ENCODE results near the gene TSHR. TPM values are rescaled to one million over a fixed set of nuclear protein-coding genes. Genes with fewer than 3 reads are reported as not detected.

The TSHR gene
- total RNA-seq, 6 donors from 2014 or later = 1.4 TPM; not detected in 5

- DNase-seq = peak in 1 of 2 donors; percentile 47
Observed at GRCh38 chr14:81162941-81163340, 207.5 kb downstream of the TSHR start.

GRCh38 chr14:81164167-81164774, 208.8 kb downstream of the TSHR start:
- no peaks in the 10 kb centered on the region for H3K27me3 ChIP-seq
- H3K4me1 ChIP-seq = peaks cover 2 to 12% (median 5%) of the 10 kb centered on the region in 4 donors
- no peak overlapping the region for H3K4me3 ChIP-seq
- H3K36me3 ChIP-seq = no peaks in the 10 kb centered on the region
- TF ChIP-seq CTCF (IDR thresholded peaks at IDR 0.05) = peak; percentile 44 to 81 (median 62)
- no peak for TF ChIP-seq POLR2AphosphoS5 (IDR thresholded peaks at IDR 0.05)
- no peaks in the 10 kb centered on the region for H3K9me3 ChIP-seq
- DNase-seq (peak in 1 of 2 donors; percentile 82), ATAC-seq (ENCODE audit: low FRiP score in 2 of 2) (peak; percentile 84 to 89)
- 0 to 8% methylated on average over 1 of the region's 1 CpG for WGBS, 2 donors
- no peak overlapping the region for H3K27ac ChIP-seq

More at GRCh38 chr14:81162941-81163340, 207.5 kb downstream of the TSHR start:
- Histone ChIP-seq H3K27me3 (no peaks in the 10 kb centered on the region), H3K4me3 (no peak overlapping the region), H3K36me3 (no peaks in the 10 kb centered on the region), H3K27ac (no peak overlapping the region), H3K9me3 (no peaks in the 10 kb centered on the region), H3K4me1 (peaks cover 0 to 6% (median 3%) of the 10 kb centered on the region in 4 donors)
- WGBS, 2 donors = 69 to 81% methylated on average over 3 of the region's 3 CpGs
- peak in 1 of 2 donors; percentile 37 for ATAC-seq (ENCODE audit: low FRiP score in 2 of 2)
- TF ChIP-seq CTCF (IDR thresholded peaks at IDR 0.05) (no peak), EP300 (IDR thresholded peaks at IDR 0.05) (no peak), POLR2A (IDR thresholded peaks at IDR 0.05) (no peak), POLR2AphosphoS5 (IDR thresholded peaks at IDR 0.05) (no peak)

- Histone ChIP-seq H3K27me3 (no peaks in the 10 kb centered on the region), H3K9me3 (no peaks in the 10 kb centered on the region), H3K36me3 (no peaks in the 10 kb centered on the region), H3K4me3 (no peak overlapping the region), H3K27ac (no peak overlapping the region), H3K4me1 (peaks cover 7 to 21% (median 13%) of the 10 kb centered on the region in 4 donors)
- no peak for TF ChIP-seq POLR2A (IDR thresholded peaks at IDR 0.05)
- no peak for TF ChIP-seq EP300 (IDR thresholded peaks at IDR 0.05)
- no peak for TF ChIP-seq POLR2AphosphoS5 (IDR thresholded peaks at IDR 0.05)
- no peak for TF ChIP-seq CTCF (IDR thresholded peaks at IDR 0.05)
- ATAC-seq (ENCODE audit: low FRiP score in 2 of 2) = no peak
- no peak for DNase-seq
- 64 to 75% methylated on average over 4 of the region's 4 CpGs for WGBS, 2 donors
Observed at GRCh38 chr14:81165188-81165587, 209.8 kb downstream of the TSHR start.

- ATAC-seq (ENCODE audit: low FRiP score in 2 of 2) (no peak), DNase-seq (no peak)
- 70 to 71% methylated on average over 2 of the region's 2 CpGs for WGBS, 2 donors
- TF ChIP-seq EP300 (IDR thresholded peaks at IDR 0.05) (no peak), POLR2AphosphoS5 (IDR thresholded peaks at IDR 0.05) (no peak), CTCF (IDR thresholded peaks at IDR 0.05) (no peak), POLR2A (IDR thresholded peaks at IDR 0.05) (no peak)
- Histone ChIP-seq H3K36me3 (no peaks in the 10 kb centered on the region), H3K4me1 (peaks cover 10 to 28% (median 18%) of the 10 kb centered on the region in 4 donors), H3K27me3 (no peaks in the 10 kb centered on the region), H3K4me3 (no peak overlapping the region), H3K27ac (no peak overlapping the region), H3K9me3 (no peaks in the 10 kb centered on the region)
Observed at GRCh38 chr14:81166121-81166520, 210.7 kb downstream of the TSHR start.

- no peaks in the 10 kb centered on the region for H3K9me3 ChIP-seq
- 53 to 61% methylated on average over 4 of the region's 4 CpGs for WGBS, 2 donors
- H3K27ac ChIP-seq = peak overlapping the region; percentile 89 to 94 (median 90)
- no peaks in the 10 kb centered on the region for H3K36me3 ChIP-seq
- no peak for TF ChIP-seq POLR2AphosphoS5 (IDR thresholded peaks at IDR 0.05)
- TF ChIP-seq EP300 (IDR thresholded peaks at IDR 0.05) = no peak
- TF ChIP-seq POLR2A (IDR thresholded peaks at IDR 0.05) = no peak
- no peak for TF ChIP-seq CTCF (IDR thresholded peaks at IDR 0.05)
- no peaks in the 10 kb centered on the region for H3K27me3 ChIP-seq
- DNase-seq = no peak
- H3K4me3 ChIP-seq = peak overlapping the region in 3 of 4 donors; percentile 61 to 80 (median 74)
- H3K4me1 ChIP-seq = peaks cover 10 to 27% (median 17%) of the 10 kb centered on the region in 4 donors
- ATAC-seq (ENCODE audit: low FRiP score in 2 of 2) = no peak
Observed at GRCh38 chr14:81169267-81169666, 213.8 kb downstream of the TSHR start.
